GM18526 (cell line): Measurements from ENCODE around the gene ANO9.

ENCODE experiments used
- POLR2A ChIP-seq: IDR thresholded peaks from 3 replicates; pipeline ENCODE4 v1.6.1; 2011; ENCODE audit not compliant: insufficient read length; ENCODE audit errors: extremely low read depth

Gene ANO9

GRCh38 chr11:460331-461199 is 18.8 kb upstream of the ANO9 start:
- TF ChIP-seq POLR2A, result no peak

GRCh38 chr11:459511-460220 is 17.9 kb upstream of the ANO9 start:
- TF ChIP-seq POLR2A, result no peak

GRCh38 chr11:457111-457760 is 15.4 kb upstream of the ANO9 start:
- no peak for TF ChIP-seq POLR2A

GRCh38 chr11:456533-456932 is 14.7 kb upstream of the ANO9 start:
- no peak for TF ChIP-seq POLR2A

- TF ChIP-seq POLR2A, result no peak
Measured at GRCh38 chr11:455566-456147, 13.8 kb upstream of the ANO9 start.

GRCh38 chr11:454801-455565 is 13.2 kb upstream of the ANO9 start:
- TF ChIP-seq POLR2A, result no peak

- TF ChIP-seq POLR2A, result no peak
Measured at GRCh38 chr11:454043-454442, 12.2 kb upstream of the ANO9 start.

- TF ChIP-seq POLR2A, result no peak
Measured at GRCh38 chr11:453564-453963, 11.8 kb upstream of the ANO9 start.

GRCh38 chr11:452916-453527 is 11.2 kb upstream of the ANO9 start:
- TF ChIP-seq POLR2A, result no peak

- no peak for TF ChIP-seq POLR2A
Measured at GRCh38 chr11:452203-452744, 10.5 kb upstream of the ANO9 start.

- TF ChIP-seq POLR2A, result no peak
Measured at GRCh38 chr11:451738-452137, 9.9 kb upstream of the ANO9 start.

GRCh38 chr11:450809-451451 is 9.1 kb upstream of the ANO9 start:
- no peak for TF ChIP-seq POLR2A

- peak; percentile 60 for TF ChIP-seq POLR2A
Measured at GRCh38 chr11:449889-450808, 8.3 kb upstream of the ANO9 start, which contains the start of gene PTDSS2. Gene PTDSS2 (plus strand): TSS chr11:450279. CDS start chr11:450456, 177 bp downstream.
